ENCODE data around the gene SLC38A6.

Gene SLC38A6

DNA sequence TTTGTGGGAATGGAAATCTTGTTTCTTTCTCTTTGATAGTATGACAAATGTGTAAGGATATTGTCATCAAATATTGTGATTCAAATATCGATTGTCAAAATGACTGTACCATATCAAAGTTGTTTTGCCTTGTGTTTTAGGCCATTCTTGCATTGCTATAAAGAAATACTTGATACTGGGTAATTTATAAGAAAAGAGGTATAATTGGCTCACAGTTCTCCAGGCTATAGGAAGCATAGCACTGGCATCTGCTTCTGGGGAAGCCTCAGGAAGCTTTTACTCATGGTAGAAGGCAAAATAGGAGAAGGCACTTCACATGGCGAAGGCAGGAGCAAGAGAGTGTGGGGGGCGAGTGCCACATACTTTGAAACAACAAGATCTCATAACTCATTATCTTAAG, 8.0 kb upstream of the SLC38A6 start:
- in situ Hi-C loops (cut with HindIII; ENCODE audit: low pct_ligation_motif_present, low pct_unique_long_range_greater_than_20kb, low sequenced_read_pairs): no loop called here

DNA sequence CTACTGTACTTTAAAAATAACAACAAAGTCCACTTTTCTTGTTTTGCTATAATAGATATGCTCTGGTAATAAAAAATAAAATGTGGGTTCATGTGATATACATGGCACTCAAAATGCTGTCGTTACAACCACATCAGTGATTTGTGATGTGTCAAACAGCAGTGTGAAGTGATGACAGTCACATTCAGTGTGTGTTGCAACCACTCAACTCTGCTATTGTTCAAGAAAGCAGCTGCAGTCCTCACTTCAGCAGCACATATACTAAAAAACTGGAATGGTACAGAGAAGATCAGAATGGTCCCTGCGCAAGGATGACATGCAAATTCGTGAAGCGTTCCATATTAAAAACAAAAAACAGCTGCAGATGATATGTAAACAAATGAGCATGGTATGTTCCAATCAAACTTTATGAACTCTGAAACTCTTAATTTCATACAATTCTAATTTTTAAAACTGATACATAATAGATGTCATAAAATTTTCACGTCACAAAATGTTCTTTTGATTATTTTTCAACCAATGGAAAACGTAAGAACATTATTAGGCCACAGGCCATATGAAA, 6.9 kb upstream of the SLC38A6 start:
- DNase-seq: no peak
- in situ Hi-C loops (cut with HindIII; ENCODE audit: low pct_ligation_motif_present, low pct_unique_long_range_greater_than_20kb, low sequenced_read_pairs): no loop called here

More for the DNA sequence above, 8.0 kb upstream of the SLC38A6 start:
- no peak for DNase-seq

DNA sequence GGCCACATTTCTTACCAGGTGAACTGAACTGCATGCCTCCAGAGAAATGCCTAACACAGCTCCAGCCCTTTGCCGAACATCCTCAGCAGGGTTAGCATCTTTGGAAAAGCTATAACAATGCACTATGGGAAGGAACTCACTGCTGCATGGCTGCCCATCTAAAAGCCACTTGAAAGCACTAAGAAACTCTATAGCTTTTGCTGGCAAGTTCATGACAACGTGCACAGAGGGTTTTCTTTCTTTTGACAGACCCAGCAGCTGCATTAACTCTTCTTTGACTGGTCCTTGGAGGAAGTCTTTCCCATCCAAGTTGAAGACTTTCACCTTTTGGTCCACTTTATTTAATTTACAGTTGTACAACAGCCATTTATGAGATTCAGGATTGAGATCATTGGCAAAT, 5.5 kb upstream of the SLC38A6 start:
- in situ Hi-C loops (cut with HindIII; ENCODE audit: low pct_ligation_motif_present, low pct_unique_long_range_greater_than_20kb, low sequenced_read_pairs): no loop called here
- DNase-seq: no peak

DNA sequence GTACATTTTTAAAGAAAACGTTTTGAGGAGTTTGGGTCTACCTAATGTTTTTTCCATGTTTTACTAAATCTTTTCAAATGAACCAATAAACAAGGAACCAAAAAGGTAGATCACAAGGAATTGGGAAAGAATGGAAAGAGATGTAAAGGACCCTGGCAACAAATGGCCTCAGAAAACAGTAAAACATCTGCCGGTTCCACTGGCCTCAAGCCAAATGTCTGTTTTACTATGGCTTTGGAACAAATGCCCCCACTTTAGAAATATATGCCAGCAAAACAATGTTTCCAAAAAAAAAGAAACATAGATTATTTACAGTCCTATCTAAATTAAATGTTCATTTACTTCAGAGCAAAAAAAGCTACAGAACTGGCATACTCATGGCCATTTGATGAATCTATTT, 3.2 kb upstream of the SLC38A6 start:
- in situ Hi-C loops (cut with HindIII; ENCODE audit: low pct_ligation_motif_present, low pct_unique_long_range_greater_than_20kb, low sequenced_read_pairs): no loop called here
- no peak for DNase-seq

DNA sequence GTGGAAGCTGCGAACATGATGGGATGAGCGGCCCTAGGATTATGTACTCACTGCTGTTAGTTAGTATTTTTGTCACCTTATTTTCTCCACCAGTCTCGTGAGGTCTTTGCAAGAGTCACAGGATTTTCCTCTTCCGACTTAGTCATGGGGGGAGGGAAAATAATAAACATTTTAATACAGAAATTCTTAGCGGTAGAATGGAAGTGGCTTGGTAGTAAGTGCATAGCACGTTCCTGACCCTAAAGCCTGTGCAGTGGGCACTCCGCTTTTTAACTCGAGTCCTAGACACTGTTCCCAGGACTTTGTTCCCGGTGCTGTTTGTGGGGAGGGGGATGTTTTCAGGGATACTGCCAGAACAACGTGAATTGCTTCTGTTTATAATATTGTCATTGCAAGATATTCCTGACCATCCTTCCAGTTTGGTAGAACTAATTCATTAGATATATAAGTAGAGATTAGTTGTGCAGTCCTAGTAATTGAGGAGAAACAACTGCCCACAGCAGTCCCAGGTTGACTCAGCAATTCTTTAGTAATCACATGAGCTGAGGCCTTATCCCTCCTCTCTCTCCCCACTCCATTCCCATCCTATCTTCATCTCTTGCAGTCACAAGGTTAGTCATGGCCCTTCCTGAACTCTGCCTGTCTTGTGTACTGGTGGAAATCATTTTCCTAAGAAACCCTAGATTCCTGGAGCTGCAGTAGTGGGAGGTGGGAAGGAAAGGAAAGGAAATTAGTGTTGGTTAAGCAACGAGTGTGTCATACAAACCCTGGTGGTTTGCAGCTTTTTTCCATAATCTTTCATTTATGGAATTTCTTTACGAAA, 799 bp downstream of the SLC38A6 start:
- in situ Hi-C loops (cut with HindIII; ENCODE audit: low pct_ligation_motif_present, low pct_unique_long_range_greater_than_20kb, low sequenced_read_pairs): no loop called here
- DNase-seq: peak; percentile 62

DNA sequence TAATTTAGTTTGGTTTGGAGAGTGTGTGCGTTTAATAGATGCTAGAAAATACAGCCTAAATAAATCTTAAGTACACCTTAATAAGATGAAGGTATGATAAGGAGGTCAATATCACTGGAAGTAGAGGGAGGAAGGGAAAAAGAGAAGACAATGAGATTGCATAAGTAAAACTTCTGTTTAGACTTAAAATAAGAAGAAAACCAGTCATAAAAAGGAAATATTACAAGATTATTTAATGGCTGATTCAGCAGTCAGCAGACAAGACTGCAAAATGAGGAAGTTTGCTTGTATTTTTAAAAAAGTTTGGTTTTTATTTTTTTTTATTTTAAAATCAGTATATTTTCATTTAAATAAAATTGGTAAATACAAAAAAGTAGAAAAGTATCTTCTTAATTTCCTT, 3.2 kb downstream of the SLC38A6 start:
- DNase-seq: no peak
- in situ Hi-C loops (cut with HindIII; ENCODE audit: low pct_ligation_motif_present, low pct_unique_long_range_greater_than_20kb, low sequenced_read_pairs): no loop called here

DNA sequence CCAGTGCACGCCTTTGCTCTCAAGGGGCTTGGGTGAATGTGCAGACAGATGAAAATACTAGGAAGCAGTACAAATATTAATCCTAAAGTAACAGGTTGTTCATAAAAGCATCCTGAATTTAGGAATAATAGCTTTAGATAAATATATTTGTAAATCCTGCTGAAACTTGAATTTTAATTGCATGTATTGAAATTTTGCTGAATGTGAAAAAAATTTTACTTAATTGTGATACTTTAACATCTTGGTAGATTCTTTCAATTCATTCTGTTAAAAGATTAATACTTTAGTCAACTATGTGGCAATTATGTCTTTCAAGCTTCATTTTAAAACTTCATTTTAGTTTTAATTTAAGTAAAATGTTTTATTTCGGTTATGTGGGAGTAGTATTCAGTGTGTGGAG, 5.5 kb downstream of the SLC38A6 start:
- in situ Hi-C loops (cut with HindIII; ENCODE audit: low pct_ligation_motif_present, low pct_unique_long_range_greater_than_20kb, low sequenced_read_pairs): no loop called here
- no peak for DNase-seq

DNA sequence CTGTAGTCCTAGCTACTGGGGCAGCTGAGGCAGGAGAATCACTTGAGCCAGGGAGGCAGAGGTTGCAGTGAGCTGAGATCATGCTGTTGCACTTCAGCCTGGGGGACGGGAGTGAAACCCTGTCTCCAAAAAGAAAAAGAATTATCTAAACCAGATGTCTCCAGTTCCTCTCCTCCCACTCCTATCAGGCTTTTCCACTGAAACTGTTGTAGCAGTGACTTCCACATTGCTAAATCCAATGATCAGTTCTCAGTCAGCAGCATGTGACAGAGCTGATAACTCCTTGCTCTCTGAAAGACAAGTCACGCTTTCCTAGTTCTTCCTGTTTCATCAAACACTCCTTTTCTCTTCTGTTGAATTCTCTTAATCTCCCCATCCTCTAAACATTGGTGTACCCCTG, 8.6 kb downstream of the SLC38A6 start:
- in situ Hi-C loops (cut with HindIII; ENCODE audit: low pct_ligation_motif_present, low pct_unique_long_range_greater_than_20kb, low sequenced_read_pairs): no loop called here
- DNase-seq: no peak

DNA sequence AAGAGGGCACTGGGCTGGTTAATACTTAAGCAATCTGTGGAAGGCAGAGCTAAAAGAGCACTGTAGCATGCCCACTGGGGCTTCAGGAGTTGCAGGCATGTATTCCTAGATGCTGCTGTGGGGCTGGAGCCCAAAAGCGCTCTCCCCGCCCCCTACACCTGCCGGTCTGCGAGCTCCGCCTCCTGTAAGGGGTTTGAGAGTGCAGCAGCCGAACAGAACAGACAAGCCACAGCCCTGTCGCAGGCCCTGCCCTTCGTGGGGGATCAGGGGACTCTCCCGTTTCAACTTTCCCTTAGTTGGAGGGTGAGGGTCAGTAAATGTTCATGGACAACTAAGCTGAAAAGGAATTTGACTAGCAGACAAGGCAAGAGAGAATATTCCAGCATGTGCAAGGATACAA, 17.6 kb downstream of the SLC38A6 start:
- DNase-seq: no peak
- in situ Hi-C loops (cut with HindIII; ENCODE audit: low pct_ligation_motif_present, low pct_unique_long_range_greater_than_20kb, low sequenced_read_pairs): no loop called here

DNA sequence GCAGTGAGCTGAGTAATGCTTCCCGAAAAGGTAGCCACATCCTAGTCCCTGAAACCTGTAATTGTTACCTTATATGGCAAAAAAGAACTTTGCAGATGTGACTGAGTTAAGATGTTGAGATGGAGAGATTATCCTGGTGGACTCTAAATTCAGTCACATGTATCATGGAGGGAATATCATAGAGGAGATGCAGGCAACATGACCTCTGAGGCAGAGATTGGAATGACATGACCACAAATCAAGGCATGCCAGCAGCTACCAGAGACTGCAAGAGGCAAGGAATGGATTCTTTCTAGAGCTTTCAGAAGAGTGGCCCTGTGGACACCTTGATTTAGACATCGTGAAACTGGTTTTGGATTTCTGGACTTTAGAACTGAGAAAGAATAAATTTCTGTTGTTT, 18.5 kb downstream of the SLC38A6 start:
- no peak for DNase-seq
- in situ Hi-C loops (cut with HindIII; ENCODE audit: low pct_ligation_motif_present, low pct_unique_long_range_greater_than_20kb, low sequenced_read_pairs): no loop called here

DNA sequence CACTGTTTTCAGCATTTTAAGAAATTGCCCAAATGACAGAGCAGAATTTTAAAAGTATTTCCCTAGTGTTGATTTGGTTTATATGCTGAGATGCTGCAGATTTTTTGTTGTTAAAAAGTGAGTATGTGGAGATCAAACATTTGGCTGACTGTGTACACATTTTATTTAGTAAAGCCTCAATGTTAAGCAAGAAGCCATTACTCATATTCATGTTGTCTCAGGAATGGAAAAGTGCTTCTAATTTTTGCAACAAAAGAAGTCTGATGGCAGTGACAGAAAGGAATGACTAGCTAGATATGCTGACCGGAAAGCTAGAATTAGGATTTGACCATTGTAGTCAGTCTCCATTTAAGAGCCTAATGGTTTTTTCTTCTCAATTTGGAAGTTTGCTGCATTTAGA, 22.5 kb downstream of the SLC38A6 start:
- in situ Hi-C loops (cut with HindIII; ENCODE audit: low pct_ligation_motif_present, low pct_unique_long_range_greater_than_20kb, low sequenced_read_pairs): no loop called here
- no peak for DNase-seq

DNA sequence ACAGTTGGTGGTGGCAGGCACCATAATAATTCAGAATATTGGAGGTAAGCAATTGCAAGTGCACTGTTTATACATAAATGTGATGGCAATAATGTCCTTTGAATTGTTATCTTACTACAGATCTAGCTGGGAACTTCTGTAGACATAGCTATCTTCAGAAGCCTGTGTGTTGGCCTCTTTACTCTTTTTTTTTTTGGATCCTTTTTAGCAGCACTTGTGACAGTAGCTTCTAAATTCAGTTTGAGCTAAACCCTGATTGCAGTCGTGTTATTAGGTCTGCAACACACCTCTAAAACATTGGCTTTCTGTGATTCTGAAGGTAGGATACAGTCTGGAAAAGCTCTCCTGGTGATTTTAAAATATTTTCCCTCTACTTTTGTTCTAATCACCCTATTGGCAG, 38.5 kb downstream of the SLC38A6 start:
- no peak for DNase-seq
- in situ Hi-C loops (cut with HindIII; ENCODE audit: low pct_ligation_motif_present, low pct_unique_long_range_greater_than_20kb, low sequenced_read_pairs): no loop called here

DNA sequence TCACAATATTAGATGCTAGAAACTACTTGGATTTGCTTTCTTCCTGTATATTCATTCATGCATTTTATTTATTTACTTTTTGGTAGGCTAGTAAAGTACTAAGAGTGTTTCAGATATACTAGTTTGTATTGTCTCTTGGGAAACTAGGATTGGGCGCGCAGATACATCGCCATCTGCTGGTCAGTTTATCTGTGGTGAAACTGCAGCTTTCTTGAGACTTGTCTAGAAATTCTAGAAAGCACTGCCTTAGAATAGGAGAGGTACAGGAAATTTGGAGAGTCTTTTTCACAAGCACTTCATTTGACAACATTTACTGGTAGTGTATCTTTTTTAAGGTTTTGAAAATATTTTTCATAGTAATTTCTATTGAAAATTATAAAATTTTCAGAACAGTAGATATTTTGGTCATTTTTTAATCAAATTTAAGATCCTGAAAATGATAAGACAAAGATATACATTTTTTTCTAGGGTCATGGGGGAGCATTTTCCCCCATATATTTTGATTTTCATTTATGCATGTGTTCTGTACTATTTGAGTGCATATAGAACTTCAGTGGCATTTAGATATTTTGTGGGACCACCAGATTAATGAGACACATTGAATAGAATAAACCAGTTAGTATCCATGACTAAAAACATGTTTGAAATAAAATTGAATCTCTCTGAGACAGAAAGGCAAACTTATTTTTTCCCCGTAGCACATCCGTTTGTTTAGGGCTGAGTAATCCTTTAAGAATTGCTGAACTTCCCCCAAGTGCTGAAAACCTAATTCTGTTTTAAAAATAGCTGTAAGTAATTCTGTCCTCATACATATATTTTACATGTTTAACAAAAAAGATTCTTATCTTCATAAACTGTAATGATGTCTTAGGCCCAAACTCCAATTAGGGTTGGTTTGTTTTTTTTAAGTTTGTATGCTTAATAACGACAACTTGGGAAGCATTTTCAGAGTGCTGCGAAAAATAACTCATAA, 44.5 kb downstream of the SLC38A6 start:
- peak; percentile 68 for DNase-seq
- in situ Hi-C loops (cut with HindIII; ENCODE audit: low pct_ligation_motif_present, low pct_unique_long_range_greater_than_20kb, low sequenced_read_pairs): no loop called here

DNA sequence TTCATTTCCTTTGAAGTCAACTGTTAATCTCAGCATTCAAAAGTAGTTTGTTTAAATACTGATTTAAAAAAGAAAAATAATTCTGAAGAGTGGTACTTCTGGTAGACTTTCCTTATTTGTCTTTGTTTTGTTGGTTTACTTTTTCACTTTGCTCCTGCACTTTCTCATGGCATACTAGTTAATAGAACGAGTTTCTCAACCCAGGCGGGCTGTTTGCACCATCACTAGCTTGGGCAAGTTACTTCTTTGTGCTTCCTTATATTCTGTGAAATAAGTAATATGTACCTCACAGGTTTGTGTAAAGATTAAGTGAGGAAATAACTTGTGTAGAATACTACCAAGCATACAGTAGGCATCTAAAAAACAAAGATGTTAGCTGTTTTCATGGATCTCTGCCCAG, 45.5 kb downstream of the SLC38A6 start:
- in situ Hi-C loops (cut with HindIII; ENCODE audit: low pct_ligation_motif_present, low pct_unique_long_range_greater_than_20kb, low sequenced_read_pairs): no loop called here
- DNase-seq: no peak

DNA sequence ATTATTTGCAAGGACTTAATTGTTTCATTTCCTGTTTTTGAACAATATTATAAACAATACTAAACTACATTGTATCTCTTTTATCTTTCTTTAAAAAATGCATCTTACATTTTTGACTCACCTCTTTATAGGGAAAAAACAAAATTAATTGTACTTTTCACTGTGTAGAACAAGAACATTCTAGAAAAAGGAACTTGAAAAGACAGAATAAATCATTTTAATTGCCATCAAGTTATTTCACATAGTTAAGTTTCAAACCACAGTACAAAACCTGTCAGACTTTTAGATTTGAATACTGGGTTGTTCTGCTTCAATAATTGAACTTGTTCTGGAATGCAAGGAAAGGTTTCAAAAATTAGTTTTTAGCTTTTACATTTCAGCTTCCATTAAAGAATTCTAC, 50.0 kb downstream of the SLC38A6 start:
- DNase-seq: no peak
- in situ Hi-C loops (cut with HindIII; ENCODE audit: low pct_ligation_motif_present, low pct_unique_long_range_greater_than_20kb, low sequenced_read_pairs): no loop called here

DNA sequence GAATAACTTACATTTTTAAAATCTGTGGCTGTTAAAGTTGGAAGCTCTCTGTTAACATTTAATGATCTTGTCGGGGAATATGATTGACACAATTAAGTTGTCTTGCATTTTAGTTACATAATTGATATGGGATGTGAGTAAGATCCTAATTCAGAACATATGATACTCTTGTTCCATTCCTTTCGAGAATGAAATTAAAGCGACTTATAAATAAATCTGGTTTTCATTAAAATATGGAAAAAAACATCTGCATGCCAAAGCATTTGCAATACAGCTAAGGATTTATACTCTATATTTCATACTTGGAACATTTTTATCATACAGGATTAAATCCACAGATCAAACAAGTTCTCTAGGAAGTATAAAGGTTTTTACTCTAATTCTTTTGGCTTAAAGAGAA, 52.0 kb downstream of the SLC38A6 start:
- DNase-seq: no peak
- in situ Hi-C loops (cut with HindIII; ENCODE audit: low pct_ligation_motif_present, low pct_unique_long_range_greater_than_20kb, low sequenced_read_pairs): no loop called here

DNA sequence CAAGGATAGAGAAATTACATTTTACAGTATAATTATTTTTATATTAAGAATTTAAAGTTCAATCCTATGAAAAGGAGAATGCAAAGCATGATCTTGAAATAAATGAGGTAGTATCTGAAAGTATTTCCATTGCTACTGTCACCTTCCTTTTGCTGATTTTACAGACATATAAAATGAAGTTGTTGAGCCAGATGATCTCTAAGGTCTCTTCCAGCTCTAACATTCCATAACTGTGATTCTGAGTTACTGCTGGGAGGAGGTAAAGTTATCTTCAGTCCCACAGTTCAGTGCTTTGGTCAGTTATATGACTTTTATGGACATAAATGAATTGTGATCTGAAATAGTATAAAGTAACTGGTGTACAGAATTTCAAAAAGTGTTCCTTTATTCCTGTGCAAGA, 52.8 kb downstream of the SLC38A6 start:
- in situ Hi-C loops (cut with HindIII; ENCODE audit: low pct_ligation_motif_present, low pct_unique_long_range_greater_than_20kb, low sequenced_read_pairs): no loop called here
- DNase-seq: no peak

DNA sequence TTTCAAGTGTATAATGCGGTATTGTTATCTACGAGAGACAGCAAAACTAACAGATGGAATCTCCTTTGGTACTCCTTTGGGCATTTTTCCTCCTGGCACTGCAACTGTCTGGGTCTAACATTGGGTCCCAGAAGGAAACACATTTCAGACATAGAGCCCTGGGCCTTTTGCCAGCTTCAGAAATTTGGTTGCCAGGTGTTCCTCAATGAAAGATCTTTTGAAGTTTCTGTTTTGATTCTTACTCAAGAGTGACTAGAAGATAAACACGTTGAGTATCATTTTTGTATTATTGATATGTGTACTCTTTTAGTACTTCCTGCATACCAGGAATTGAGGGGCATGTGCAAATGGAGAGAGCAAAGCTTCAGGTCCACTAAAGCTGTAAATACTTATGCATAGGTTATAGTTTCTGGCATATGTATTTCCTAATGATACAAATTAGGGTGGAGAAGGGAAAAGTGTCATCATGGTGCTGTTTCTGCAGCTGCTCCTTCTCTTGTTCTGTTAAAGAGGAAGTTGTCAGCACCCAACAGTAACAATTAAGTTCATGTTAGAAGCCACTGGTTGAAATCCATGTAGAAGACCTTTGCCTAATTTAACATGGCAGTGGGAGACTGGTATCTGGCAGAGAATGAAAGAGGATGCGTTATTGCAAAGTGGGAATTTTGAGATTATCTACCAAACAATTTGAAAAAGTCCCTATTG, 53.5 kb downstream of the SLC38A6 start:
- DNase-seq: no peak
- in situ Hi-C loops (cut with HindIII; ENCODE audit: low pct_ligation_motif_present, low pct_unique_long_range_greater_than_20kb, low sequenced_read_pairs): no loop called here

DNA sequence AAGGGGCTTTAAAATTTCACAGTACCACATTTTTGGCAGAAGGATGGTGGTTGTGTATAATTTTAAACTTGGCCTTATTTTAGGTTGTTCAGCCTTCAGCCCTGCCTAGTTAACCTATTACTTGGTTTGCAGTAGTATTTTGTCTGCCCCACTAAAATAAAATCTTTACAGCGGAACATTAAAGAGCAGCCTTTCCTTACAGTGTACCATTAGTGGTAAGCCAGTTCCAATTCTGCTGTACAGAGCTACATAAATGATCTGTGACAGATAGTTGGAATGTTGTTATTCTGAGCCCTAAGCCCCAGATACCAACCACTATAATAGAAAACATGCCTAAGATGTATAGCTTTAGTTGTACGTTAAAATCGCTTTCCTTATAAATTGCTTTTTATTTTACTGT, 56.2 kb downstream of the SLC38A6 start:
- DNase-seq: no peak
- in situ Hi-C loops (cut with HindIII; ENCODE audit: low pct_ligation_motif_present, low pct_unique_long_range_greater_than_20kb, low sequenced_read_pairs): no loop called here
